Aorta (tissue), 5 donors: ENCODE results near the gene MCL1. TPM values are rescaled to one million over a fixed set of nuclear protein-coding genes. Genes with fewer than 3 reads are reported as not detected.
A peak's percentile ranks its signal among the peaks of the same experiment; 100 is the strongest.

Source experiments
- ATAC-seq: fragments of 200-7000 bp; cut with Tn5 transposase; one replicate; pipeline ENCODE4 v1.9.1; 2022; ENCODE audit warnings: moderate library complexity; ENCODE audit not compliant: low FRiP score
- DNase-seq, 2 donors: peaks; one replicate each; pipeline ENCODE4 v3.0.0-alpha.2; 2020
- H3K27ac ChIP-seq, 2 donors: one replicate each; pipeline ENCODE4 v1.5.1; 2013; ENCODE audit warnings: low read length in 2 of 2, mild to moderate bottlenecking in 2 of 2, moderate library complexity in 2 of 2, control low read depth in 1 of 2, inconsistent platforms in 1 of 2, low read depth in 1 of 2
- H3K27me3 ChIP-seq, 2 donors: one replicate each; pipeline ENCODE4 v1.6.1; 2013; ENCODE audit warnings: control low read depth in 1 of 2, low read length in 1 of 2, mild to moderate bottlenecking in 1 of 2, moderate library complexity in 1 of 2; ENCODE audit not compliant: insufficient read depth in 2 of 2, control insufficient read depth in 1 of 2
- H3K36me3 ChIP-seq, 2 donors: one replicate each; pipeline ENCODE4 v1.6.1; 2013; ENCODE audit warnings: control low read depth in 1 of 2, low read length in 1 of 2, mild to moderate bottlenecking in 1 of 2; ENCODE audit not compliant: insufficient read depth in 2 of 2, control insufficient read depth in 1 of 2
- H3K4me1 ChIP-seq, 2 donors: one replicate each; pipeline ENCODE4 v1.6.1; 2013; ENCODE audit warnings: low read length in 2 of 2, control low read depth in 1 of 2, mild to moderate bottlenecking in 1 of 2, moderate library complexity in 1 of 2; ENCODE audit not compliant: insufficient read depth in 2 of 2, control insufficient read depth in 1 of 2
- H3K4me3 ChIP-seq, 2 donors: one replicate each; pipeline ENCODE4 v1.5.1; 2013; ENCODE audit warnings: low read length in 2 of 2, control low read depth in 1 of 2, mild to moderate bottlenecking in 1 of 2
- H3K9me3 ChIP-seq: one replicate; pipeline ENCODE4 v1.6.1; 2013; ENCODE audit warnings: mild to moderate bottlenecking, low read length; ENCODE audit not compliant: control insufficient read depth
- WGBS, 2 donors: extraction: QIAGEN DNeasy Blood & Tissue Kit; methylation state at CpG; one replicate each; pipeline ENCODE4 v1.1.7; 2013; 5-methylcytosine and 5-hydroxymethylcytosine counted together
- intact Hi-C, 2 donors: fragments of 100-400 bp; cut with DNase I; formaldehyde crosslinking; loops; one replicate each; pipeline versions ENCODE4 v1.14.2 to v1.15.0; 2022
- polyA plus RNA-seq, 2 donors: library from polyadenylated mRNA; stranded (reverse); fragments of 200-250 nt; gene quantifications; one replicate each; pipeline ENCODE4 v1.2.3, GENCODE V29; 2013
- total RNA-seq, 2 donors: library from RNA; stranded (reverse); fragmentation: NEBNext Ultra II Directional; extraction: Animal tissue kit (Norgen Biotek cat#: 25700); gene quantifications; one replicate each; pipeline ENCODE4 v1.2.1, GENCODE V29; 2021
- donor health status: healthy with polysubstance abuse.
- donor health status: Bipolar disorder and iron deficiency.
- donor health status: DM: no; HTN: no; CAD: no.
- donor health status: DM: no; HTN: no; CAD: no.
- donor health status: DM: yes; HTN: yes; CAD: no.

MCL1 gene
- total and polyA plus RNA-seq, 4 donors: 146 to 533 (median 223) TPM

GRCh38 chr1:150546294-150546937 lies 33.0 kb downstream of the MCL1 start:
- ATAC-seq (no peak), DNase-seq (peak in 1 of 2 donors; percentile 50)
- intact Hi-C loops: no loop called here
- 90 to 91% methylated on average over 16 of the region's 16 CpGs for WGBS, 2 donors
- no peak overlapping the region for H3K27ac ChIP-seq
- H3K27me3 ChIP-seq: no peaks in the 10 kb centered on the region
- no peak overlapping the region for H3K4me3 ChIP-seq
- no peaks in the 10 kb centered on the region for H3K9me3 ChIP-seq
- no peaks in the 10 kb centered on the region for H3K36me3 ChIP-seq
- no peaks in the 10 kb centered on the region for H3K4me1 ChIP-seq

GRCh38 chr1:150545486-150546032 lies 33.9 kb downstream of the MCL1 start:
- intact Hi-C loops: no loop called here
- no peak overlapping the region for H3K4me3 ChIP-seq
- no peaks in the 10 kb centered on the region for H3K27me3 ChIP-seq
- no peaks in the 10 kb centered on the region for H3K9me3 ChIP-seq
- WGBS, 2 donors: 85 to 93% methylated on average over 6 of the region's 6 CpGs
- DNase-seq (peak; percentile 6 to 28), ATAC-seq (no peak)
- no peak overlapping the region for H3K27ac ChIP-seq
- no peaks in the 10 kb centered on the region for H3K36me3 ChIP-seq
- no peaks in the 10 kb centered on the region for H3K4me1 ChIP-seq

- Histone ChIP-seq H3K9me3 (no peaks in the 10 kb centered on the region), H3K4me1 (no peaks in the 10 kb centered on the region), H3K36me3 (no peaks in the 10 kb centered on the region), H3K27me3 (no peaks in the 10 kb centered on the region), H3K4me3 (no peak overlapping the region), H3K27ac (no peak overlapping the region)
- 45 to 50% methylated on average over 3 of the region's 3 CpGs for WGBS, 2 donors
- intact Hi-C loops: no loop called here
- DNase-seq: peak in 1 of 2 donors; percentile 3
- peak; percentile 64 for ATAC-seq
These were observed 35.2 kb downstream of the MCL1 start for GRCh38 chr1:150544204-150544603.

- DNase-seq: peak; percentile 57 to 83
- H3K4me3 ChIP-seq: no peak overlapping the region
- peak; percentile 64 for ATAC-seq
- intact Hi-C loops: no loop called here
- no peaks in the 10 kb centered on the region for H3K9me3 ChIP-seq
- 60 to 62% methylated on average over 13 of the region's 13 CpGs for WGBS, 2 donors
- no peaks in the 10 kb centered on the region for H3K4me1 ChIP-seq
- H3K27me3 ChIP-seq: no peaks in the 10 kb centered on the region
- H3K27ac ChIP-seq: no peak overlapping the region
- H3K36me3 ChIP-seq: no peaks in the 10 kb centered on the region
These were observed 35.8 kb downstream of the MCL1 start for GRCh38 chr1:150543500-150544143.

GRCh38 chr1:150537732-150538684 lies 41.4 kb downstream of the MCL1 start:
- 14 to 23% methylated on average over 17 of the region's 17 CpGs for WGBS, 2 donors
- H3K4me1 ChIP-seq: peaks cover 0 to 4% of the 10 kb centered on the region in 2 donors
- ATAC-seq (peak; percentile 68), DNase-seq (peak; percentile 77 to 90)
- no peaks in the 10 kb centered on the region for H3K27me3 ChIP-seq
- H3K36me3 ChIP-seq: no peaks in the 10 kb centered on the region
- no peaks in the 10 kb centered on the region for H3K9me3 ChIP-seq
- intact Hi-C loops: no loop called here
- peak overlapping the region; percentile 88 to 94 for H3K27ac ChIP-seq
- no peak overlapping the region for H3K4me3 ChIP-seq

- no peak for ATAC-seq
- Histone ChIP-seq H3K9me3 (no peaks in the 10 kb centered on the region), H3K36me3 (no peaks in the 10 kb centered on the region), H3K27me3 (no peaks in the 10 kb centered on the region), H3K27ac (peak overlapping the region in 1 of 2 donors; percentile 94), H3K4me3 (no peak overlapping the region), H3K4me1 (peaks cover 0 to 4% of the 10 kb centered on the region in 2 donors)
- intact Hi-C loops: no loop called here
- peak; percentile 27 to 75 for DNase-seq
- WGBS, 2 donors: 84 to 89% methylated on average over 12 of the region's 12 CpGs
These were observed 42.3 kb downstream of the MCL1 start for GRCh38 chr1:150536836-150537731.

- peak overlapping the region; percentile 4 to 71 for H3K27ac ChIP-seq
- H3K4me1 ChIP-seq: peaks cover 0 to 4% of the 10 kb centered on the region in 2 donors
- whole genome bisulfite sequencing, 2 donors: 59 to 70% methylated on average over 14 of the region's 14 CpGs
- intact Hi-C loops: no loop called here
- ATAC-seq: no peak
- H3K27me3 ChIP-seq: no peaks in the 10 kb centered on the region
- no peaks in the 10 kb centered on the region for H3K36me3 ChIP-seq
- peak; percentile 20 to 58 for DNase-seq
- H3K9me3 ChIP-seq: no peaks in the 10 kb centered on the region
- H3K4me3 ChIP-seq: no peak overlapping the region
These were observed 43.7 kb downstream of the MCL1 start for GRCh38 chr1:150535511-150536287.
